DOHH2 (cell line): Measurements from ENCODE around the gene XPA.

Experiments used
- H3F3A ChIP-seq: fragments of 200-600 bp; sonication (generic), shearing (Covaris generic); 2 replicates; pipeline ENCODE4 v1.6.0; 2016; ENCODE audit warnings: antibody characterized with exemption, mild to moderate bottlenecking; ENCODE audit not compliant: control insufficient read depth, insufficient read depth
- H3K27ac ChIP-seq: fragments of 200-600 bp; sonication (generic); 2 replicates; pipeline ENCODE4 v1.5.1; 2014; ENCODE audit warnings: low read depth, mild to moderate bottlenecking, low read length, moderate library complexity
- H3K27me3 ChIP-seq: fragments of 200-600 bp; sonication (generic); 2 replicates; pipeline ENCODE4 v1.6.1; 2014; ENCODE audit warnings: mild to moderate bottlenecking, low read length, mixed read lengths; ENCODE audit not compliant: control insufficient read depth
- H3K36me3 ChIP-seq: fragments of 200-600 bp; sonication (generic); 2 replicates; pipeline ENCODE4 v1.6.1; 2014; ENCODE audit warnings: mild to moderate bottlenecking, low read length, moderate library complexity, mixed read lengths; ENCODE audit not compliant: control insufficient read depth
- H3K4me1 ChIP-seq: fragments of 200-600 bp; sonication (generic); 2 replicates; pipeline ENCODE4 v1.6.1; 2014; ENCODE audit warnings: mild to moderate bottlenecking, low read length, mixed read lengths; ENCODE audit not compliant: control insufficient read depth
- H3K4me2 ChIP-seq: fragments of 200-600 bp; sonication (generic); 2 replicates; pipeline ENCODE4 v1.6.0; 2014; ENCODE audit warnings: mild to moderate bottlenecking, low read length, moderate library complexity
- H3K4me3 ChIP-seq: fragments of 200-600 bp; sonication (generic); 2 replicates; pipeline ENCODE4 v1.5.1; 2014; ENCODE audit warnings: mild to moderate bottlenecking, low read length, mixed read lengths
- H3K79me2 ChIP-seq: fragments of 200-600 bp; sonication (generic); 2 replicates; pipeline ENCODE4 v1.6.1; 2014; ENCODE audit warnings: mild to moderate bottlenecking, low read length, mixed read lengths; ENCODE audit not compliant: control insufficient read depth
- H3K9me2 ChIP-seq: fragments of 200-600 bp; sonication (generic); replicated peaks from 2 replicates; pipeline ENCODE4 v1.6.1; 2014; ENCODE audit warnings: mild to moderate bottlenecking, low read length, mixed read lengths; ENCODE audit not compliant: control insufficient read depth
- H3K9me3 ChIP-seq: fragments of 200-600 bp; sonication (generic); 2 replicates; pipeline ENCODE4 v1.6.1; 2014; ENCODE audit warnings: antibody characterized with exemption, low read length, mixed read lengths; ENCODE audit not compliant: control insufficient read depth, insufficient read depth
- H4K20me1 ChIP-seq: fragments of 200-600 bp; sonication (generic); 2 replicates; pipeline ENCODE4 v1.6.0; 2014; ENCODE audit warnings: low read depth, mild to moderate bottlenecking, antibody characterized with exemption, low read length, moderate library complexity; ENCODE audit not compliant: control insufficient read depth, insufficient read depth
- CTCF ChIP-seq: fragments of 200-600 bp; sonication (generic); IDR thresholded peaks from one replicate; pipeline ENCODE4 v1.5.1; 2014; ENCODE audit warnings: antibody characterized with exemption, mild to moderate bottlenecking, low read depth, low read length; ENCODE audit not compliant: poor library complexity, severe bottlenecking
- EZH2phosphoT487 ChIP-seq: fragments of 200-600 bp; sonication (generic); IDR thresholded peaks from 2 replicates; pipeline ENCODE4 v1.6.1; 2017; ENCODE audit warnings: borderline replicate concordance, mild to moderate bottlenecking, antibody characterized with exemption, low read length, moderate library complexity, mixed read lengths

Gene XPA

GRCh38 chr9:97711223-97711626 lies 14.1 kb upstream of the XPA start:
- Histone ChIP-seq H3F3A (no peaks in the 10 kb centered on the region), H3K79me2 (no peaks in the 10 kb centered on the region), H3K27ac (no peak overlapping the region), H3K36me3 (no peaks in the 10 kb centered on the region), H3K4me1 (no peaks in the 10 kb centered on the region), H3K9me3 (no peaks in the 10 kb centered on the region), H3K4me2 (no peak overlapping the region), H3K4me3 (no peak overlapping the region), H3K27me3 (peaks cover 25% of the 10 kb centered on the region), H4K20me1 (no peaks in the 10 kb centered on the region), H3K9me2 (no peaks in the 10 kb centered on the region)
- TF ChIP-seq EZH2phosphoT487 (no peak), CTCF (no peak)

- no peaks in the 10 kb centered on the region for H3K9me3 ChIP-seq
- no peaks in the 10 kb centered on the region for H4K20me1 ChIP-seq
- TF ChIP-seq CTCF = peak; percentile 84
- TF ChIP-seq EZH2phosphoT487 = no peak
- H3K27me3 ChIP-seq = peaks cover 29% of the 10 kb centered on the region
- H3F3A ChIP-seq = no peaks in the 10 kb centered on the region
- H3K79me2 ChIP-seq = no peaks in the 10 kb centered on the region
- H3K4me2 ChIP-seq = no peak overlapping the region
- no peaks in the 10 kb centered on the region for H3K9me2 ChIP-seq
- no peak overlapping the region for H3K4me3 ChIP-seq
- H3K36me3 ChIP-seq = no peaks in the 10 kb centered on the region
- no peaks in the 10 kb centered on the region for H3K4me1 ChIP-seq
- H3K27ac ChIP-seq = no peak overlapping the region
Observed at GRCh38 chr9:97710356-97711222, 13.4 kb upstream of the XPA start.

- Histone ChIP-seq H3K79me2 (no peaks in the 10 kb centered on the region), H3K36me3 (no peaks in the 10 kb centered on the region), H3K4me1 (no peaks in the 10 kb centered on the region), H3K9me3 (no peaks in the 10 kb centered on the region), H4K20me1 (no peaks in the 10 kb centered on the region), H3F3A (no peaks in the 10 kb centered on the region), H3K9me2 (no peaks in the 10 kb centered on the region), H3K27ac (no peak overlapping the region), H3K4me3 (no peak overlapping the region), H3K27me3 (peaks cover 36% of the 10 kb centered on the region), H3K4me2 (no peak overlapping the region)
- TF ChIP-seq CTCF = no peak
- TF ChIP-seq EZH2phosphoT487 = no peak
Observed at GRCh38 chr9:97706246-97706645, 9.1 kb upstream of the XPA start.
